OCI-LY3 (cell line): ENCODE results near the gene WIF1.

ENCODE experiments used
- EZH2phosphoT487 ChIP-seq: fragments of 200-600 bp; shearing (Covaris generic); IDR thresholded peaks from 2 replicates; pipeline ENCODE4 v1.6.1; 2018; ENCODE audit warnings: antibody characterized with exemption, mixed run types, low read depth
- TF ChIP-seq, protein P1 (sequence below): fragments of 200-600, 300-600 bp; sonication (generic); IDR thresholded peaks from 2 replicates; pipeline ENCODE4 v1.5.1; 2014; ENCODE audit warnings: antibody characterized with exemption, low read length, low read depth

- TF ChIP-seq, protein P1, sequence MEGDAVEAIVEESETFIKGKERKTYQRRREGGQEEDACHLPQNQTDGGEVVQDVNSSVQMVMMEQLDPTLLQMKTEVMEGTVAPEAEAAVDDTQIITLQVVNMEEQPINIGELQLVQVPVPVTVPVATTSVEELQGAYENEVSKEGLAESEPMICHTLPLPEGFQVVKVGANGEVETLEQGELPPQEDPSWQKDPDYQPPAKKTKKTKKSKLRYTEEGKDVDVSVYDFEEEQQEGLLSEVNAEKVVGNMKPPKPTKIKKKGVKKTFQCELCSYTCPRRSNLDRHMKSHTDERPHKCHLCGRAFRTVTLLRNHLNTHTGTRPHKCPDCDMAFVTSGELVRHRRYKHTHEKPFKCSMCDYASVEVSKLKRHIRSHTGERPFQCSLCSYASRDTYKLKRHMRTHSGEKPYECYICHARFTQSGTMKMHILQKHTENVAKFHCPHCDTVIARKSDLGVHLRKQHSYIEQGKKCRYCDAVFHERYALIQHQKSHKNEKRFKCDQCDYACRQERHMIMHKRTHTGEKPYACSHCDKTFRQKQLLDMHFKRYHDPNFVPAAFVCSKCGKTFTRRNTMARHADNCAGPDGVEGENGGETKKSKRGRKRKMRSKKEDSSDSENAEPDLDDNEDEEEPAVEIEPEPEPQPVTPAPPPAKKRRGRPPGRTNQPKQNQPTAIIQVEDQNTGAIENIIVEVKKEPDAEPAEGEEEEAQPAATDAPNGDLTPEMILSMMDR: no peak
- no peak for TF ChIP-seq EZH2phosphoT487
Measured at GRCh38 chr12:65025136-65025535, 96.0 kb downstream of the WIF1 start.
